Upper lobe of left lung (tissue), 4 donors: ENCODE measurements around the gene PRKCQ.
A peak's percentile ranks its signal among the peaks of the same experiment; 100 is the strongest.

Experiments
- POLR2A ChIP-seq, 4 donors: fragments of 450-650 bp; IDR thresholded peaks; one replicate each; pipeline ENCODE4 v1.5.1; 2016 to 2017; ENCODE audit warnings: antibody characterized with exemption in 4 of 4, mild to moderate bottlenecking in 2 of 4
- TF ChIP-seq, protein P1 (sequence below), 6 experiments: fragments of 450-650 bp in 4 of 6; fragments of 200-600 bp in 2 of 6; sonication (generic) in 2 of 6; IDR thresholded peaks; one replicate each; pipeline ENCODE4 v1.5.1; 2016 to 2019; ENCODE audit warnings: antibody characterized with exemption in 6 of 6

- TF ChIP-seq POLR2A (IDR thresholded peaks at IDR 0.05) = peak in 1 of 4 donors; percentile 20
- TF ChIP-seq, protein P1, sequence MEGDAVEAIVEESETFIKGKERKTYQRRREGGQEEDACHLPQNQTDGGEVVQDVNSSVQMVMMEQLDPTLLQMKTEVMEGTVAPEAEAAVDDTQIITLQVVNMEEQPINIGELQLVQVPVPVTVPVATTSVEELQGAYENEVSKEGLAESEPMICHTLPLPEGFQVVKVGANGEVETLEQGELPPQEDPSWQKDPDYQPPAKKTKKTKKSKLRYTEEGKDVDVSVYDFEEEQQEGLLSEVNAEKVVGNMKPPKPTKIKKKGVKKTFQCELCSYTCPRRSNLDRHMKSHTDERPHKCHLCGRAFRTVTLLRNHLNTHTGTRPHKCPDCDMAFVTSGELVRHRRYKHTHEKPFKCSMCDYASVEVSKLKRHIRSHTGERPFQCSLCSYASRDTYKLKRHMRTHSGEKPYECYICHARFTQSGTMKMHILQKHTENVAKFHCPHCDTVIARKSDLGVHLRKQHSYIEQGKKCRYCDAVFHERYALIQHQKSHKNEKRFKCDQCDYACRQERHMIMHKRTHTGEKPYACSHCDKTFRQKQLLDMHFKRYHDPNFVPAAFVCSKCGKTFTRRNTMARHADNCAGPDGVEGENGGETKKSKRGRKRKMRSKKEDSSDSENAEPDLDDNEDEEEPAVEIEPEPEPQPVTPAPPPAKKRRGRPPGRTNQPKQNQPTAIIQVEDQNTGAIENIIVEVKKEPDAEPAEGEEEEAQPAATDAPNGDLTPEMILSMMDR (IDR thresholded peaks at IDR 0.05) = no peak
Measured at GRCh38 chr10:6512182-6512581, 67.9 kb downstream of the PRKCQ start.
